Measurements from ENCODE around the gene CNST.

CNST gene

GRCh38 chr1:246571953-246572352 lies 5.7 kb downstream of the CNST start:
- peak overlapping the region; percentile 71 for H3K4me2 ChIP-seq (ENCODE audit: low read depth, low read length, poor library complexity, severe bottlenecking)
- no peaks in the 10 kb centered on the region for H3K27me3 ChIP-seq (ENCODE audit: insufficient read depth, low read length, poor library complexity, severe bottlenecking)
- no peaks in the 10 kb centered on the region for H3K9me3 ChIP-seq (ENCODE audit: insufficient read depth, low read depth, low read length)
- no peaks in the 10 kb centered on the region for H3K9me2 ChIP-seq (replicated peaks; ENCODE audit: low read depth, low read length)
- H3K79me2 ChIP-seq (ENCODE audit: insufficient read depth, low read length), result peaks cover 96% of the 10 kb centered on the region
- peaks cover 65% of the 10 kb centered on the region for H3K4me1 ChIP-seq (ENCODE audit: insufficient read depth, low read length, poor library complexity, severe bottlenecking)
- no peak for TF ChIP-seq CTCF (conservative IDR thresholded peaks at IDR 0.05; ENCODE audit: low read length)
- TF ChIP-seq EZH2phosphoT487 (IDR thresholded peaks at IDR 0.05; ENCODE audit: borderline replicate concordance), result no peak
- H2AFZ ChIP-seq (ENCODE audit: low read length), result no peak overlapping the region
- no peak overlapping the region for H3K9ac ChIP-seq (ENCODE audit: low read depth, low read length, poor library complexity, severe bottlenecking)
- H3F3A ChIP-seq (ENCODE audit: low read depth), result peaks cover 6% of the 10 kb centered on the region
- H4K20me1 ChIP-seq (ENCODE audit: insufficient read depth, low read length, poor library complexity, severe bottlenecking), result peaks cover 12% of the 10 kb centered on the region
- peak overlapping the region; percentile 9 for H3K4me3 ChIP-seq (ENCODE audit: low read length, poor library complexity, severe bottlenecking)
- no peaks in the 10 kb centered on the region for H3K36me3 ChIP-seq (ENCODE audit: insufficient read depth, low read length)

GRCh38 chr1:246572785-246573184 lies 6.5 kb downstream of the CNST start:
- Histone ChIP-seq H3K4me2 (ENCODE audit: low read depth, low read length, poor library complexity, severe bottlenecking) (peak overlapping the region; percentile 65), H3K9me3 (ENCODE audit: insufficient read depth, low read depth, low read length) (no peaks in the 10 kb centered on the region), H3K36me3 (ENCODE audit: insufficient read depth, low read length) (no peaks in the 10 kb centered on the region), H3K4me3 (ENCODE audit: low read length, poor library complexity, severe bottlenecking) (peak overlapping the region; percentile 49), H3F3A (ENCODE audit: low read depth) (peaks cover 11% of the 10 kb centered on the region), H3K4me1 (ENCODE audit: insufficient read depth, low read length, poor library complexity, severe bottlenecking) (peaks cover 63% of the 10 kb centered on the region), H3K79me2 (ENCODE audit: insufficient read depth, low read length) (peaks cover 89% of the 10 kb centered on the region), H3K9me2 (replicated peaks; ENCODE audit: low read depth, low read length) (no peaks in the 10 kb centered on the region), H2AFZ (ENCODE audit: low read length) (no peak overlapping the region), H3K9ac (ENCODE audit: low read depth, low read length, poor library complexity, severe bottlenecking) (peak overlapping the region; percentile 29), H4K20me1 (ENCODE audit: insufficient read depth, low read length, poor library complexity, severe bottlenecking) (peaks cover 9% of the 10 kb centered on the region), H3K27me3 (ENCODE audit: insufficient read depth, low read length, poor library complexity, severe bottlenecking) (no peaks in the 10 kb centered on the region)
- TF ChIP-seq EZH2phosphoT487 (IDR thresholded peaks at IDR 0.05; ENCODE audit: borderline replicate concordance), result no peak
- TF ChIP-seq CTCF (conservative IDR thresholded peaks at IDR 0.05; ENCODE audit: low read length), result no peak

- Histone ChIP-seq H3K36me3 (ENCODE audit: insufficient read depth, low read length) (no peaks in the 10 kb centered on the region), H3K9ac (ENCODE audit: low read depth, low read length, poor library complexity, severe bottlenecking) (peak overlapping the region; percentile 29), H3K4me3 (ENCODE audit: low read length, poor library complexity, severe bottlenecking) (peak overlapping the region; percentile 49), H3K9me3 (ENCODE audit: insufficient read depth, low read depth, low read length) (no peaks in the 10 kb centered on the region), H3K4me2 (ENCODE audit: low read depth, low read length, poor library complexity, severe bottlenecking) (peak overlapping the region; percentile 65), H3K9me2 (replicated peaks; ENCODE audit: low read depth, low read length) (no peaks in the 10 kb centered on the region), H4K20me1 (ENCODE audit: insufficient read depth, low read length, poor library complexity, severe bottlenecking) (peaks cover 3% of the 10 kb centered on the region), H2AFZ (ENCODE audit: low read length) (no peak overlapping the region), H3K27me3 (ENCODE audit: insufficient read depth, low read length, poor library complexity, severe bottlenecking) (no peaks in the 10 kb centered on the region), H3K79me2 (ENCODE audit: insufficient read depth, low read length) (peaks cover 82% of the 10 kb centered on the region), H3F3A (ENCODE audit: low read depth) (peaks cover 16% of the 10 kb centered on the region), H3K4me1 (ENCODE audit: insufficient read depth, low read length, poor library complexity, severe bottlenecking) (peaks cover 63% of the 10 kb centered on the region)
- TF ChIP-seq CTCF (conservative IDR thresholded peaks at IDR 0.05; ENCODE audit: low read length), result no peak
- no peak for TF ChIP-seq EZH2phosphoT487 (IDR thresholded peaks at IDR 0.05; ENCODE audit: borderline replicate concordance)
Measured at GRCh38 chr1:246573491-246573890, 7.2 kb downstream of the CNST start.

Data from Loucy (cell line).